Stimulated activated CD8-positive, alpha-beta memory T cell treated with anti-CD3 and anti-CD28 coated beads, Interleukin-12 subunit alpha, Interleukin-12 subunit beta, amount 100 ng/mL, for 24 hours (primary cell): Measurements from ENCODE around the gene SUCLG1.

Source experiments
- DNase-seq: peaks from one replicate; pipeline ENCODE4 v3.0.0-alpha.2; 2020; ENCODE audit errors: extremely low read depth

The SUCLG1 gene

DNA sequence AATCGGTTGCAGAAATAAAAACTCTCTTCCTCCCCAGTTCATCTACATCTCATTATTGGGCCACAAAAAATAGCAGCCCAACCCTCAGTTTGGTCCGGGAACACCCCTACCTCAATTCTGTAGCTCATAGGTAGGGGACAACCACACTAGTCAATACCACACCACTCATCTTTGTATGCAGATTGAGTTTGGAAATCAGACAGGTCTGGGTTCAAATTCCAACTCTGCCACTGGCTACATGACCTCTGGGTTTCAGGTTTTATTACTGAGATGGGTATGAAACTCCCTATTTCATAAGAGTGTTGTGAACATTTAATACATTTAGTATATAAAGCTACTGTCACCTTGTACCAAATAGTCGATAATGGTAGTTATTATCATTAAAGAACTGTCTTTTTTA is 2.2 kb upstream of the SUCLG1 start:
- no peak for DNase-seq

DNA sequence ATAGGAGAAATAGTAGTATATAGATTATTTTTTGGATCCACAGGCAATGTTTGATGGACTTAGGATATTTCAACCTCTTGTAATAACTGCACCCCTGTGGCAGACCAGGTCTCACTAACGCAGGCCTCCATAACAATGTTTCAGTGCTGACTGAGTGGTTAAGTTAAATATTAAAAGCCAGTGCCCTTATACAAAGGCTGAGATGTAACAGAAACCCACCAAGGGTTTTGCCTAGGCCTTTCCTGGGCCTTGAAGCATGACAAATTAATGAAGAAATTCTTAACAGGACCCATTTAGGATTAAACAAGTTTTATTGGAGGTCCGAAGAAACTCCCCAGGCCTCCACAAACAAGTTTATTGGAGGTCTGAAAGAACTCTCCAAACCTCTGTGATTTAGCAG is 1.6 kb upstream of the SUCLG1 start:
- DNase-seq: no peak

DNA sequence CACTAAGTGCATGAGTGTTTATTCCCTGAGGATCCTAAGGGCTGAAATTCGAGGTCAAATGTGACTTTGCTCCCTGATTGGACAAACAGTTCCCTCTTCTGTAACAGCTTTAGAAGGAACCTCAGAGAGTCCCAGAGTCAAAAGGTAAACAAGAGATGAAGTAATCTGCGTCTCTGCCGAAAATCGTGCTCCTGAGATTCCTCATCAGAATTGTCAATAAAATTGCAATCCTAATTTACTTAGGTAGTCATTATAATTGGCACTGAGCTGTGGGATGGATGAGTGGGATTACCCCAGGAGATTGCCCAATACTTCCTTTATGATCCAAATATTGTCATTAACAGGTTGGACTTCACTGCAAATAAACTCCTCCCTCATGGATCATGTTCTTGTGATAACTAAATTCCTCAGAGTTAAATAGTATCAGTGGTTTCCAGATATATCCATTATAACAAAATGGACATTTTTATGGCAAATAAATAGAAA is 907 bp upstream of the SUCLG1 start:
- no peak for DNase-seq

DNA sequence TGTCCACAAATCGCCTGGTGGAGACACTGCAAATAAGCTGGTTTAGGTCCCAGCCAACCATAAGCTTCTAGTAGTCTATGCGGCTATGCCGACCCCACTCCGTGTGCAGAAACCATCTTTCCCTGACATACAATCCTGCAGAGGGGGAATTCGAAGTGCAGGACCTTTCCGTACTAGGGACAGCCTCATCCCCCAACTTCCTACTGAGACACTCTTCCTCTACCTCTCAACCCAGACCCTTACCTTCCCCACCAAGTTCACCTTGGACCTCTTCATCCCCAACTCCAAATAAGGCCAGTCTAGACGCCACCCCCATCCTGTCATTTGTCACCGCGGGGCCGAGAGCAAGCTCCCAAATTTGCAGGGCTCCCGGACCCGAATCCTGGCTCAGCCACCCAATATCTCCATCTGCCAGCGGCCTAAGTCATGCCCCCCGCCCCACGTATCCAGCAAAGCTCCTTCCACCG is 496 bp downstream of the SUCLG1 start:
- DNase-seq: no peak

DNA sequence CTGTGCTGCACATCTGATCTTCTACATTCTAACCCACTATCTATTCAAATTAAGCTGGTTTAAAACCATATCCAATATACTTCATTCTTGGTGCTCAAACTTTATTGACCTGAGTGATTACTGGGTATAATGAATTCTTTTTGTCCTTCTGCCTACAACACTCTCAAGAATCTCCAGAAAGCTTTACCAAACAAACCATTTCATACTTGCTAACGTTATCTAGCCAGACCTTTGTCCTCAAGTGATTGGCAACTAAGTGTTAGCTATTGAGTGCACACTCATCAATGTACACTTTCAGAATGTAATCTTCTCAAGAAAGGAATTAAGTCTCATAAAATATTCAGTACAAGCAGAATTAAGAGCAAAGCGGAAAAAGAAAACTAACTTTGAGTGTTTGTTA is 1.4 kb downstream of the SUCLG1 start:
- DNase-seq: no peak

DNA sequence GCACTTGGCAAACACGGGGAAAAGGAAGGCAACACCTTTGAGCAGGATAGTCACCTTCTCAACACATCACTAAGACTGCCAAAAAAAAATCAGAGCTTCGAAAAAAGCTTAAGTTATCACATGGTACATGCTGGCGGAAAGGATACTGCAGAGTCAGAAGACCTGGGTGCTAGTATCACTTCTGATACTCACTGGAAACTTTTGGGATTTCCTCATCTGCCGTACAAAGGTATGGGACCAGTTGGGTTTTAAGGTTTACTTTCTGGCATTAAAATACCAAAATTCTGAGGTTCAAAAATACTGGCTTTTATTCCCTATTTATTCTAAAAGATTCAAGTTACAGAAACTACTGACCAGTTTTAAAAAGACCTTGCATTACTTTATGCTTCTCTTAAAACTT is 2.9 kb downstream of the SUCLG1 start:
- no peak for DNase-seq

DNA sequence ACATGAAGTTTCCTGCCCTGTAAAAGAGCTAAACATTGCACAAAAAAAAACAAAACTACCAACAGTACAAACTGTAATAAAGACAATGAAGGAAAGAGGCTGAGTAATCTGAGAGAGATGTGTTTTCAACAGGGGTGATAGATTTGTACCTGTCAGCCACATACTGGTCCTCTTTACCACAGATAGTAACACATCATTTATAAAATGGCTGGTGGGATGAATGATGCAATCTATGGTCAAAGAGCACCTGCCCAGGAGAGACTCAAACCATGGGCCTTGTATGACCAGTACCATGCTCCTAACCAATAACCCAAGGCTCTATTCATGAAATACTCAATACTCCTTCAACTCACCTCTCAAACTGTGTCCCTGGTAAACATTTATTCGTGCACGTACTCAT is 4.5 kb downstream of the SUCLG1 start:
- DNase-seq: no peak

DNA sequence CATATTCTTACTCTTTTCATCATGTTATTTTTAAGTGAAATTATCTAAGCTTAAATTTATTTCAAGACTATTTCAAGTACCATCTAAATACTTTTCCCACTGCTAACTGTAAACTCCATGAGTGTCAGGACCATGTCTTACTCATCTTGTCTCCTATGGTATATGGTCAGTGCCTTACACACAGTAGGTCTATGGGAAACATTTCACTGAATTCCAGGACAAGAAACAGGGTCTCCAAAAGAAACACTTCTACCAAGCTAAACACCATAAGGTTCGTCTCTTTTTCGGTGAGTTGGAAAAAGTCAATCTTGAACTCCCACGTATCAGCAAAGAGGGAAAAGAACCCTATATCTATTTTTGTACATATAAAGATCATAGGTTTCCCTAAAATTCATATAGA is 6.5 kb downstream of the SUCLG1 start:
- no peak for DNase-seq

DNA sequence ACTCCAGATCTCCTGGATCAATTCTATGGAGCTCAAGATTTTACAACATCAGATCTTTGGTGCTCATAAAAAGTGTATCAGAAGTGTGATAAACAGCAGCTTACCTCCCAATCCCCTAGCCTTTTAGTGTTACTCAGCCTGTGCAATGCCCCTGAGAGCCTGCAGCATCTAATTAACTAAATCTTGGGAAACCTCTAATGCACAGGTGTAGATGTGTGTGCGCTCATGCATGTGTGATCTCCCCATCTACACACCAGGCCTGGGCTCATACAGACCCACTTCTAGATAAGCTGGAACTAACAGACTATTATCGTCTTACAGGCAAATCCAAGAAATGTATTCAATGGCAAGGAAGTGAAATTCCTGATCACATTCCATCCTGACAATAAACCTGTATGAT is 7.5 kb downstream of the SUCLG1 start:
- DNase-seq: no peak

DNA sequence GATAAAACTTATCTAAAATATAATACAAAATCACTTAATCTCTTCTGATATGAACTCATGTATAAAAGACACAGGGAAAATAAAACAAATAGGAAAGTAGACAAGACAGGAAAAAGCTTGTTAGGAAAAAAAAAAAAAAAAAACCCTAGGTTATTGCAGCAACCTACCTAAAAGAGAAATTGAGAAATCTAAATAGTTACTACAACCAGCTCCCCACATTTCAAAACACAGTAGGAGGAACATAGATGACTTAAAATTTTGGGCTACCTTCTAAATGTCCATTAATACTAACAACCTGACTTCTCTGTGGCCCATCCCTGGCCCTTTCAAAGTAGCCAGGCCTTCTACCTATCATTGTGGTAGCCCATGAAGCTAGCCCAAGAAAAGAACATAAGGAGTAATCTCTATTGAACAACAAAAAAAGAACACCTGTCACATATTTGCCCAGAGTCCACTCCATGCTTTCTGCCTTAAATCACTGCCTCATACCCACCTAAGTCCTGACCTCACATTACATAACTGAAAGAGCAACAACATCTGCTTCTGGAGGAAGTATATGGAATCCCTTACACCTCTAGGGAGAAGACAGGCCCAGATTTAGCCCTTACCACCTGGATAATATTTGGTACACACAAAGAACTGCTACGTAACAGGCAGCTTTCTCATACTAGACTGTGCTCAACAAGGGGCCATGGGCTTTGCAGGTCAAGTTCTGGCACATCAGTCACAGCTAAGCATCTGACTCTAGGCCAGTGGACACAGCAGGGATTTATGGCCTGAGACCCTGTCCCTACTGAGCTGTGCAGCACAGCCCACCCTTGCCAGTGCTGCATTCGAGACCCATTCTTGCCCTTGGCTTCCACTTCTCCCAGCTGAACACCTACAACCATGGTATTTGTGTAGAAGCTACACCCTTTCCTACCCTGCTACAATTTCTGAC is 8.5 kb downstream of the SUCLG1 start:
- no peak for DNase-seq

DNA sequence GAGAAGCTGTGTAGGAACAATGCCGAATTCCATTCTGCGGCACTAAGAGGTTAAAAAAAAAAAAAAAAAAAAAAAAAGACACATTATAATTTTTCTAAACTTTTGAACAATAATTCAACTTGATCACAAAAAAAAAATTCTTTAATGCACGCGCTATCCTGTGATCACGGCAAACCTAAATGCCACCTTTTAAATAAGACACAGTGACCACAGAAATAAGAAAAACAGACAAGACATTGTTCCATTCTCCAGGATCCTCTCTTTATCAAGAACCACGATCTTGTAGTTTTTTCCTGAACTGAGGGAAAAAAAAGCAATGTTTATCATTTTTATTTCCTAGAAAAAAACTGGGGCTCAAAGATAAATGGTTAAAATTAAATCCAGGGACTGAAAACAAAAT is 9.4 kb downstream of the SUCLG1 start:
- no peak for DNase-seq

DNA sequence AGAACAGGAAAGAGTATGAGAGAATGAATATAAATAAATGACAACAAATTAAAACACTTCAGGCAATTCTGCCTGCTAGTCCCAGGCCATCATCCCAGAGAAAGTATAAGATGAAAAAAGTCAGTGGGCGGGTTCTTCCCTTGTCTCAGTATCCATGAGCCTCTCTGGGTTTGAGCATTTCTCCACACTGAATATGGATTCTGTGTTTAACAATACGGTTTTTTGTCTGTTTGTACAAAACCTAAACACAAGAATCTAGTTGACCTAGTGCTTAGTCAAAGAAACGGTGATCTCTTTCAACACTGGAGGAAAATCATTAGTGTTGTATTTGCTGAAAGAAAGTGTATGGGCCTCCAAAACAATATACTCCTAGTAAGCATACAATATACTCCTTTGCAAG is 10.0 kb downstream of the SUCLG1 start:
- no peak for DNase-seq

DNA sequence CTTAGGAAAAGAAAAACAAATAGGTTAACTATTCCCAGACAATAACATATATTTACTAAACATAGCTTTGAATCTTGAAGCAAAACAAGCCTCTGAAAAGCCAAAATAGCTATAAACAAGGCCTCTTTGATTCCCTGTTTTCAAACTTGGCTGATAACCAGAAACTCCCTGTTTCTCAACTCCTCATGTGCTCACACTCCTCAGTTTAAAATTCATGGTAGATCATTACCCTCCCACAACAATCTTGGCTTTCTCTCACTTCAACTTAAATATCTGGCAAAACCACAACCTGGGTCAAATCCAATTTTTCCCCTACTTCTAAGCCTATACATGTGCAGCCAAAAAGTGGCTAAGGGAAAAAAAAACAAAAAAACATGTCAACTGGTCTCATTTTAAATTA is 15.6 kb downstream of the SUCLG1 start:
- no peak for DNase-seq

DNA sequence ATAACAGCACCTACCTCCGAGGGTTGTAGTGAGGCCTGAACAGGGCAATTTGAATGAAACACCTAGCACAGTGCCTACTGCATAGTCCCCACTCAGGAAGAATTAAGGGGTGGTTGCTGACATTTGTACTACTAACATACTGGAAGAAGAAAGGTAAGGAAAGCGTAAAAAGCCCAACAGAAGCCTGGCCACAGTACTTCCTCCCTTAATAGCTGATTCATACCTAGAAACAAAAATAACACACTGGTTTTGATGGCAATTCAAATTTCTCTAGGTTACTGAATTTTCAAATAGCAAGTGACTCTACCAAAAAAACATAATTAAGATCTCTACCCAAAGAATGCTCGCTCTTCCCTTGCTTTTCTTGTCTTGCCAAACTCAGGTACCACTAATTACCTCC is 16.2 kb downstream of the SUCLG1 start:
- no peak for DNase-seq

DNA sequence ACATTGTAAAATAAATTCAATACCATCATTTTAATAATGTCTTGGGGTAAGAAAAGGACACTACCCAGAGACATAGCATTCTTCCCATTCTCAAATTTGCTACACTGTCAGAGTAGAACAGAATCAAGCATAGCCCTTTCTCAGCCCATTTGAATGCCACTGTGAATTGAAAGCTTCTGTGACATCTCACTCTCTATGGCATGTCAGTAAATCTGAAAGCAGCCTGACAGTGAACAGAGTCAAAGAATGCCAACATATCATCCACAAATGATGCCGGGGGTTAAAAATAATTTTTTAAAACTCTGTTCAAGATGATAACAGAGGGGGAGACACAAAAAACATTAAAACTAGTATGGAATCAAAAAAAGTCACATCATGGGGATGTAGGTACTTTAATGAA is 17.6 kb downstream of the SUCLG1 start:
- DNase-seq: no peak

DNA sequence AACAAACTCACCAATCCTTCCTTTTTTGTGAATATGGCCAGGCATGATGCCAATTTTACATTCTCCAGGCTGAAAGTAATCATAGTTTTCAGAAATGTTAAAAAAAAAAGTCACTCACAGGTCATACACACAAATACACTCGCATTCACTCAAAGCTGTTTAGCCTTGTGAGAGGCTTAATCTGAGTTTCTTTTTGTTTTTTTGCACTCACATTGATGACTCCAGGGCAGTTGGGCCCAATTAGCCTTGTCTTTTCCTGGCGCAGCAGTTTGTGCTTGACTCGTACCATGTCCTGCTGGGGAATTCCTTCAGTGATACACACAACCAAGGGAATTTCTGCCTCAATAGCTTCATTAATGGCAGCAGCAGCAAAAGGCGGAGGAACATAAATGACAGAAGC is 18.0 kb downstream of the SUCLG1 start:
- no peak for DNase-seq

DNA sequence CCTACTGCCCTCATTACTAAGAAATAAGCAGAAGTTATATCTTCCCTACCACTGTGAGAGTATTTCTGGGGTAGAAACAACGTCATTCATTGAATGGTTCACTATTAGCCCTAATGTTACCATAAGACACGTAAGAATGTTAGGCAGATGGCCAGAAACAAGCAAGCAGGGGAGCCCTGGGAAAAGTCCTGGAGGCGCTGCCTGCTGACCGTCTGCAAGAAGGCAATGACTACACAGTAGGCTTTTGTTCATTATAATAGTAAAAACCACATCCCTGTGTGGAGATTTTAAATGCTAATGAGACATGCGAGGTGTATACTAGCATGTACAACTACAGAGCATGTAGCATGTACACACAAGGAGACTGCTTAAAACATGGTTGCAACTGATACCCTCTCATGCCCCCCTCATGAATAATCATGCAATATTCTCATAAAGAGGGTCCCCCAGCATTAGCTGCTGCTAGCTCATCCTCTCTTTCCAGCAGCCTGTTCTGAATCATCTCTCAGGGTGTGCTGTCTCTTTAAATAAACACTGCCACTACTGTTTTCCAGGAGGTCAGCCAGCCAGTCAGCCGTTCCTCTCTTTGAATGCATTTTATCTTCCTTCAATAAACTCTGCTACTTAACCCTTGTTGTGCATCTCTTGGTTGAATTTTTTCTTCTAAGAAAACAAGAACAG is 23.6 kb downstream of the SUCLG1 start:
- no peak for DNase-seq

DNA sequence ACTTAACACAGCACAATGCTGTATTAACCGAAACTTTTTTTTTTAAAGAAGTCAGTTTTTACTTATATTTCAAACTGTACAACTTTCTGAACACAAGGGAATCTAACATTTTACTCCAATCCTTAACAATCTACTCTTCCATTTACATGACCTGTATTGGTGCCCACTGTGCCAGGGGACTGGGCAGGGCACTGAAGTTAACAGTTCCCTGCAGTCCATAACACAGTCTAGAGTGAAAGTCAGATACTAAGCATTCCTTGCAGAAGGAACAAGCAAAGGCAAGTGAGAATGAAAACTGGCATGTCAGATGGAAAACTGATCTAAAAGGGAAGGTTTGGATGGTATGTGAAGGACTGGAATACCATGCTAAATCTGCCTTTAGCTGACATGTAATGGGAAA is 29.8 kb downstream of the SUCLG1 start:
- no peak for DNase-seq

DNA sequence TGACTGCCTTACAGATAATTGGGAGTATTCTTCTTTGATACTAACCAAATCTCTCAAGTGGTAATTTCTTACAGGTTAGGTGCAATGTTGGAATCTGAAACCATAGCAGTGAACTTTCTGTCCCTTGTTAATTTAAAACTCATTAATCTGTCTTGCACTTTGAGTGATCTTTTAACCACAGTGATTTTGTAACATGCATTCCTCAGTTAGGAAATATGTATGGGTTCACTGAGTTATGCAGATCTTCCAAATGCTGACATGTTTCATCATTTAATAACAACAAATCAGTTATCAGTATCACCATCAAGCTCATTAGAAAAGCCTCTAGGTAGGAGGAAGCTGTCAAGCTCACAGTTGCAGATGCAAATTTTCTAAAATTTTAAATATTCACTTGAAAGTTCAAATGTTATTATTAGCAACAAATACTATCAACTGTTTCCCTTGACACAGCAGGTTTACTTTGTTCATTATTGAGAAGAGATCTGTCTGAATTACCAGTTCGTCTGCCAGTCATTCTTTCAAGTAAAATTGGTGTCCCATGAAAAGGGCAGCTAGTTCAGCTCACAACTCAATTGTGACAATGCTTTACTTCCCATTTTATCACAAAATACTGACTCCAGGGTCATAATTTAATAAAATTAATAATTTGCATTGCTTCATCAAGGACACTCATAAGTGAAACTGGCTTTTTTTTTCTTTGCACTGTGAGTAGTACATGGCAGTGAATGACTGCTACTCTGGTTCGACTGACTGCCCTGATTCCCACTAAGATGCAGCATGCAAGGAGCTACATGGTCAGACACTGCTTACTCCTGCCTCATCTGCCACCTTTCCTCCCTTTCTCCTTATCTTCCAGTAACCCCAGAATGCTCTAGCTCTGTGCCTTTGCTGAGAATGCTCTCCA is 31.6 kb downstream of the SUCLG1 start:
- DNase-seq: no peak

DNA sequence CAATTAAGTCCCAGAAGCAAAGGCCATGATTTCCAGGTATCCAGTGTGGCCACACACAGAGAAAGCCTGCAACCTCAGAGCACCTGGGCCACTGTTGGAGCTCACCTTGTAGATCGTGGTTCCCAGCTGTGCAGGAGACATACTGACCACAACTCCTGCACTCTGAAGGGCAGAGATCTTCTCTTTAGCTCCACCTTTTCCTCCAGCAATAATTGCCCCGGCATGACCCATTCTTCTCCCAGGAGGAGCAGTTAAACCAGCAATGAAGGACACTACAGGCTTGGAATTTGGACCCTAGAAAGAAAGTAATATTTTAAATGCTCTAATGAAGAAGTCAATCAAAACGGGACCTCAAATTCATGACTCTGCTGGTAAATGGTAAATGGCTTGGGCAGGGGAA is 33.8 kb downstream of the SUCLG1 start:
- no peak for DNase-seq

DNA sequence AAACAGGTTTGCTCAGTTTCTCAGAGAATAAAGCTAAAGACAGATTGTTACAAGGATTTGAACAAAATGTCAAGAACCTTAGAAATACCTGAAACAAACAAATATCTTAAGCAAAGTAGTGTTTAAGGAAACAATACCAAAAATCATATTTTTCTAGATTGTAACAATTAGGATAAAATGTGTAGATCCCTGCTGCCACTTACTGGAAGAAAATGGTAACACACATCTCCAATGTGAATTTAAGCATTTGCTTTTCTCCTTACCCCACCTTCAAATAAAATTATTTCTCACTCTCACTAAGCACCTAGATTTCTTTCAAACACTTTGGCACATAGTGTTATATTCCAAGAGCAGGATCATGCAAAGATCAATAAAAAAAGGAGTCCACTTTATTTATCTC is 34.9 kb downstream of the SUCLG1 start:
- no peak for DNase-seq

DNA sequence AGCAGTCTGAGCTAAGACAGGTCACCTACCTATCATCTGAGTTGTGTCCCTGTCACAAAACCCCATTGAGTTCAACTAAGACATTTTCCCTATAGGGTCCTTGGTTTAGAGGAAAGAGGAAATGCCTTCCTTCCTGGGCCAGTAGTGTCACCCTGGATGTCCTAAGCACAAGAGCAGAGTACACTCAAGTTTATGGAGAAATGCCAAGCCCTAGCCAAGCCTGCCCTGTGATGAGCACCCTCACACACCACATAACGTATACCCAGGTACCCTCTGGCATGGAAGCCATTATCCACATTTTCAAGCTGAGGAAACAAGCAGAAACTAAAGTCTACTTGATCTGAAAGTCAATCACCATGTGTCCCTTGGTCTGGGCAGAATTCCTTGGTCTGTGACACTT is 37.3 kb downstream of the SUCLG1 start:
- no peak for DNase-seq
